AG09309 (cell line): ENCODE data around the gene SMIM5.

Source experiments
- DNase-seq: peaks from one replicate; pipeline ENCODE4 v3.0.0-alpha.2; 2010; ENCODE audit warnings: low read depth
- H3K4me3 ChIP-seq: 2 replicates; pipeline ENCODE4 v1.5.1; 2011; ENCODE audit warnings: mild to moderate bottlenecking, low read depth, low read length, moderate library complexity; ENCODE audit not compliant: control insufficient read depth
- TF ChIP-seq, protein P1 (sequence below): IDR thresholded peaks from 2 replicates; pipeline ENCODE4 v1.5.1; 2011; ENCODE audit warnings: mild to moderate bottlenecking, low read depth, low read length, inconsistent platforms; ENCODE audit not compliant: insufficient read depth, control insufficient read depth; ENCODE audit errors: missing control alignments

Gene SMIM5

DNA sequence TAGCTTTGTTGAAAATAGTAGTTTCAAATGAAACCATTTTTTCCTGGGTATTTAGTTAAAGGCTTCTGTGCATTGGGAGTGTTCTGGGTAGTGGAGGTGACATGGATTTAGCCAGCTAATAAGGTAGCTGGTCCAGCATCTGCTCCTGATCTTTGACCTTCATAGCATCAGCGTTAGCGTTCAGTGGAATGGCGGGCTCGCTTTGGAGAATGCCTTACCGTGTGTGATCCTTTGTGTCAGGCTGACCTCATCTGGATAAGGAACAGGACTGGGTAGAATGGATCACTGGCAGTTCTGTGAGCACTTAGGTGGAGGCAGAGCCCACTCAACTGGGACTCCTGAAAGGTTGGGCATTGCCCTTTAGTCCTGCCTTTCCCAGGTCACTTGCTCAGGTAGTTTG, 37.6 kb downstream of the SMIM5 start:
- no peak for DNase-seq
- no peak overlapping the region for H3K4me3 ChIP-seq
- TF ChIP-seq, protein P1, sequence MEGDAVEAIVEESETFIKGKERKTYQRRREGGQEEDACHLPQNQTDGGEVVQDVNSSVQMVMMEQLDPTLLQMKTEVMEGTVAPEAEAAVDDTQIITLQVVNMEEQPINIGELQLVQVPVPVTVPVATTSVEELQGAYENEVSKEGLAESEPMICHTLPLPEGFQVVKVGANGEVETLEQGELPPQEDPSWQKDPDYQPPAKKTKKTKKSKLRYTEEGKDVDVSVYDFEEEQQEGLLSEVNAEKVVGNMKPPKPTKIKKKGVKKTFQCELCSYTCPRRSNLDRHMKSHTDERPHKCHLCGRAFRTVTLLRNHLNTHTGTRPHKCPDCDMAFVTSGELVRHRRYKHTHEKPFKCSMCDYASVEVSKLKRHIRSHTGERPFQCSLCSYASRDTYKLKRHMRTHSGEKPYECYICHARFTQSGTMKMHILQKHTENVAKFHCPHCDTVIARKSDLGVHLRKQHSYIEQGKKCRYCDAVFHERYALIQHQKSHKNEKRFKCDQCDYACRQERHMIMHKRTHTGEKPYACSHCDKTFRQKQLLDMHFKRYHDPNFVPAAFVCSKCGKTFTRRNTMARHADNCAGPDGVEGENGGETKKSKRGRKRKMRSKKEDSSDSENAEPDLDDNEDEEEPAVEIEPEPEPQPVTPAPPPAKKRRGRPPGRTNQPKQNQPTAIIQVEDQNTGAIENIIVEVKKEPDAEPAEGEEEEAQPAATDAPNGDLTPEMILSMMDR = no peak

DNA sequence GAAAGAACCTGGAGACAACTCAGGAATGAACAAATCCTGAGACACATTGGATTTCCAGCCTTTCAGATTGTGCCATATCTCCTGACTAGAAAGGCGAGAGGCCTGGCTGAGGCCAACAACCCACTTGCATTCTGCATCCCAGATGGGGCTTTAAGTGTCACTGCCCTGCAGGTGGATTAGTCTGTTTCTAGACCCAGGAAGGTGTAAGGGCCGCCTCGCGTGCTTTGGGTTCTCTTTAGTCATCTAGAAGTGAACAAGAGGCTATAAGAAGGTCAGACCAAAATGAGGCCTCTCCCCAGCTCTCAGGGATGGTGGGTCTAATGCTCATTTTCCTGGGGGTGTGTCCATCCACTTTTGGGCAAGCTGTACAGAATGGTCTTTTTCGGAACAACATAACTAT, 38.8 kb downstream of the SMIM5 start:
- H3K4me3 ChIP-seq = no peak overlapping the region
- TF ChIP-seq, protein P1 = no peak
- DNase-seq = no peak

DNA sequence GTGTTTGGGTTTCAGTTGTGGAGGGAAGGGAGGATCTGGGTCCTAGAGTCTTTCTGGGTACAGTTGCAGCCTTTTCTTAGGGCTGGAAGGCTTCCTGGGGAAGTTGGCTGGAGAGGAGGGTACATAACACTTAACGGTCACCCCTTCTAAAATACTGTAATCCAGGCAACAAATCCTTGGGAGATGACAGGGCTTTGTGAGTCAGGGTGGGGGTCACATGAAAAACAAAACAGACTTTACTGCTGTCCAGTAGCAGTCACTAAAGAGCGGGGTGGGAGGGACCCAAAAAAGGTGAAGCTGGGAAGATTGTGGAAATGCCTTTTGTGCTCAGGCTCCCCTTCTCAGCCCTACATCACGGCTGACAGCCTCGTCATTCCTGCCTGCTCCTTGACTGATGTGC, 40.3 kb downstream of the SMIM5 start:
- no peak overlapping the region for H3K4me3 ChIP-seq
- TF ChIP-seq, protein P1 = no peak
- DNase-seq = no peak

DNA sequence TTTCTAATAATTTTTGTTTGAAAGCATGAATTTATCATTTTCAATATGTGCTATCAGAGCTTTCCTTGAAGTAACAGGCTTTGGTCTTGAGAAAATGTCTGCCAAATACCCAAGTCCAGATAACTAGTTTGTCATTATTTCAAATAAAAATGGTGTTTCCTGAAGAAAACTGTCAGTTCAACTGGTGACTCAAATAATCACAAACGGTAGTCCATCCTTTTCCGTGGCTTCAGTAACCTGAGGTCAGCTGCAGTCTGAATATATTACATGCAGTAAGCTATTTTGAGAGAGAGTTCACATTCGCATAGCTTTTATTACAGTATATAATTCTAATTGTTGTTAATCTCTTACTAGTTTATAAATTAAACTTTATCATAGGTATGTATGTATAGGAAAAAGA, 43.2 kb downstream of the SMIM5 start:
- no peak for DNase-seq
- TF ChIP-seq, protein P1 = no peak

DNA sequence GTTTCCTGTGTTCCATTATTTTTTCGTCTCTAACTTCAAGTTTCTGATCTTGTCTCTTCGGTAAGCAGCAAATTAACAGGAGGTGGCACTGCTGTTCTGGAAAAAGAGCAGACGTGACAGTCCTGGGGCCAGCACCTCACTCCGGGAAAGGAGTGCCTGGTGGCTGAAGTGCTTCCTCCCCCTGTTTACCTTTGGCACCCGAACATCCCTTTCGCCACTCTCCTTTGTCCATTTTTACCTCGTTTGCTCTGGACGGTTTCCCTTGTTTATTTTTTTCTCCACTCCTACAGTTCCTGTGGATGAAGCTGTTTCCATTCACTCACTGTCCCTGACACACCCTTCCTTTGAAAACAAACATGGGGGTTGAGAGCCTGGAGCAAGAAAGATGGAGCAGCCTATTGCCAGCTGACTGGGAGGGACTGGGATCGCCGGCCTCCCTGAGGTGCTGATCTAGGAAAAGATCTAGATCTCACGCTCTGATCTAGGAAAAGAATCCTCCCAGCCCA, 46.5 kb downstream of the SMIM5 start:
- TF ChIP-seq, protein P1 = peak; percentile 32
- no peak for DNase-seq
- no peak overlapping the region for H3K4me3 ChIP-seq

More for the DNA sequence above, 43.2 kb downstream of the SMIM5 start:
- no peak overlapping the region for H3K4me3 ChIP-seq

DNA sequence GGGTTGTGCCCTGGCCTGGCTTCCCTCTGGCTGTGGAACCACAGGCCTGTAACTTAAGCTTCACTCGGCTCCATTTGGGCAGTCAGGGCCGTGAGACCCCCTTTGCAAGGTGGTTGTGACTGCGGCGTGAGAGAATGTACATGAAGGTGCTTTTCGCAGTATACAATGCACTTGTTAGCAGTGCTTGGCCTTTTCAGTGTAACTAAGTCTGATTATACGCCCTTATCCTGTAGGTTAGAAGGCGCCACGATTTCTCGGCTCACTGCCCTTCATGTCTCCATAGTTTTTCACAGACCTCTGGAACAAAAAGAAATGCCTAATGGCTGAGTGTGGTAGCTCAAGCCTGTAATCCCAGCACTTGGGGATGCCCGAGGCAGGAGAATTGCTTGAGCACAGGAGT, 47.2 kb downstream of the SMIM5 start:
- DNase-seq = no peak
- TF ChIP-seq, protein P1 = no peak
- no peak overlapping the region for H3K4me3 ChIP-seq

DNA sequence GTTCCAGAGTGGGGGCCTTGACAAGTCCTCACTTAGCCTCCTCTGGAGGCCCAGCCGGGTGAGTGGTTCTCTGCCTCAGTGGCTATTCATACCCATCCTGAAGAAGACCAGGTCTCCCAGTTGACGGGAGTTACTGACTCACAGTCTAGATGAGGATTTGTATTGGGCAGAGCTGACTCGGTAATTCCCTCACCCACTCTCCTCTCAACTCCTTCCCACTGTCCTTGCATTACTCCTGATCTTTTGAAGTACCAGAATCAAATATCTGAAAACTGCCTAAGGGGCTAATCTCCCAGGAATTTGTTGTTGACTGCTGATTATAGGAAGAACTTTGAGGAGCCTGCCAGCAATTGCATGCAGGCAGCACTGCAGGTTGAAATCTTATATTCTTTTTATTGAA, 48.1 kb downstream of the SMIM5 start:
- H3K4me3 ChIP-seq = no peak overlapping the region
- DNase-seq = no peak
- TF ChIP-seq, protein P1 = no peak
